Measurements from ENCODE around the gene DDAH1. TPM values are rescaled to one million over a fixed set of nuclear protein-coding genes. Genes with fewer than 3 reads are reported as not detected.

The DDAH1 gene
- total RNA-seq, 1 experiment from 2014 or later: 22.8 TPM

DNA sequence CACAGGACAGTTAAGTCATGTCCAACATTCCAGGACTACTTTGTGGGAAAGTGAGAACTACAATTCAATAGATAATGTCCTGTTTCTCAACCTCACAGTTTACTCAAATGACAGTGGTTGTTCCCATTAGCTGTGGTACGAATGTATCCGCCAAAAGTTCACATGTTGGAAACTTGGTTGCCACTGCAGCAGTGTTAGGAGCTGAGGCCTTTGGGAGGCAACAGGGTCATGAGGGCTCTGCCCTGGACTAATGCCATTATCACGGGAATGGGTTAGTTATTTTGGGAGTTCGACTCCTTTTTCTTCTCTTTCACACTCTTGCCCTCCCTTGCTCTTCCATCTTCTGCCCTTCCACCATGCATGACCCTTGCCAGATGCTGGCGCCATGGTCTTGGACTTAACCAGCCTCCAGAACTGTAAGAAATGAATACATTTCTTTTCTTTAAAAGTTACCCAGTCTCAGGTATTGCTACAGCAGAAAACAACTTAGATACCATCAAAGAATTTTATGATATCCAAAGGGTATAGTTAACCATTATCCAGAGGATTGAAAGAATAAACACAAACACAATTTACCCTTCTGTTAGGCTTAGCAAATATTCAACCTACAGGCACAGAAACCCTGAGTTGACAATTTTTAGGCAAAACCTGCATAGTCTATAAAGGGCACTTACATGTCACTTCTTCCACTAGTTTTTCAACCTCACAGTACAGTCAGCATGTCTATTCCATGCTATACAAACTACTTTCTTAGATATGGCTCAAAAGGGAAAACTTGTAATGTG, 196.0 kb downstream of the DDAH1 start (continued):
- TF ChIP-seq ATF6 (CRISPR knock-in tag; IDR thresholded peaks at IDR 0.05): no peak
- TF ChIP-seq TP53 (CRISPR knock-in tag; IDR thresholded peaks at IDR 0.05): no peak
- TF ChIP-seq, protein P1, sequence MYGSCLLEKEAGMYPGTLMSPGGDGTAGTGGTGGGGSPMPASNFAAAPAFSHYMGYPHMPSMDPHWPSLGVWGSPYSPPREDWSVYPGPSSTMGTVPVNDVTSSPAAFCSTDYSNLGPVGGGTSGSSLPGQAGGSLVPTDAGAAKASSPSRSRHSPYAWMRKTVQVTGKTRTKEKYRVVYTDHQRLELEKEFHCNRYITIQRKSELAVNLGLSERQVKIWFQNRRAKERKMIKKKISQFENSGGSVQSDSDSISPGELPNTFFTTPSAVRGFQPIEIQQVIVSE (CRISPR knock-in tag; IDR thresholded peaks at IDR 0.05; ENCODE audit: borderline replicate concordance): no peak
- no peak for TF ChIP-seq ERG (CRISPR knock-in tag; IDR thresholded peaks at IDR 0.05)
- TF ChIP-seq RORB (CRISPR knock-in tag; IDR thresholded peaks at IDR 0.05): no peak
- TF ChIP-seq ZNF317 (CRISPR knock-in tag; IDR thresholded peaks at IDR 0.05; ENCODE audit: borderline replicate concordance, low read depth): no peak
- TF ChIP-seq SMAD4 (CRISPR knock-in tag; IDR thresholded peaks at IDR 0.05): no peak
- TF ChIP-seq CBFB (CRISPR knock-in tag; IDR thresholded peaks at IDR 0.05; ENCODE audit: low read depth): no peak

Other genes starting within 250 kb of the DDAH1 start
- gene C1orf52, start 205.5 kb downstream of the DDAH1 start, total RNA-seq (2021): 35.8 to 44.5 TPM (median 40.2 TPM) in 3 replicates
- gene BCL10, start 188.5 kb downstream of the DDAH1 start, total RNA-seq (2021): 21.3 to 24.2 TPM (median 21.4 TPM) in 3 replicates
- gene CCN1, start 115.6 kb upstream of the DDAH1 start, total RNA-seq (2021): 64.1 to 91.0 TPM (median 89.9 TPM) in 3 replicates
- gene ZNHIT6, start 243.3 kb upstream of the DDAH1 start, total RNA-seq (2021): 14.3 to 16.4 TPM (median 15.9 TPM) in 3 replicates

All from WTC11 (cell line).